ENCODE measurements around the gene FGFBP1.
"Not testable (repeated sequence)": the region's sequence is repeated elsewhere in the genome, so short reads cannot be mapped to it uniquely, and the experiment has no call there.

FGFBP1 gene

GRCh38 chr4:15944895-15945294 lies 6.4 kb upstream of the FGFBP1 start:
- DNase-seq: no peak

DNA sequence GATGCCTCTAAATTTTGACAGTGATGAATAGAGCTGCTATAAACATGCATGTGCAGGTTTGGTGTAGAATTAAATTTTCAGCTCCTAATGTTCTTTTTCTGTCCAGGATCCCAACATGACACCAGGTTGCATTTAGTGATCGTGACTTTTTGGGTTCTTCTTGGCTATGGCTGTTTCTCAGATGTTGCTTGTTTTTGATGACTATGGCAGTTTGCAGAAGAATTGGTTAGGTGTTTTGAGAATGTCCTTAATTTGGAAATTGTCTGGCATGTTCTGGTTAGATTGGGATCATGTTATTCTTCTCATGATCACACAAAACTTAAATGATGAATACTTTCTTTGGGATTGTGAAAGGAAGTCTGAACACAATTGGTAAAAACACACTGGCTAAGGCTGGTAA lies 3.7 kb upstream of the FGFBP1 start:
- DNase-seq: no peak

GRCh38 chr4:15938182-15938581 lies 358 bp downstream of the FGFBP1 start:
- no peak for DNase-seq

GRCh38 chr4:15936495-15936894 lies 2.0 kb downstream of the FGFBP1 start:
- no peak for DNase-seq

DNA sequence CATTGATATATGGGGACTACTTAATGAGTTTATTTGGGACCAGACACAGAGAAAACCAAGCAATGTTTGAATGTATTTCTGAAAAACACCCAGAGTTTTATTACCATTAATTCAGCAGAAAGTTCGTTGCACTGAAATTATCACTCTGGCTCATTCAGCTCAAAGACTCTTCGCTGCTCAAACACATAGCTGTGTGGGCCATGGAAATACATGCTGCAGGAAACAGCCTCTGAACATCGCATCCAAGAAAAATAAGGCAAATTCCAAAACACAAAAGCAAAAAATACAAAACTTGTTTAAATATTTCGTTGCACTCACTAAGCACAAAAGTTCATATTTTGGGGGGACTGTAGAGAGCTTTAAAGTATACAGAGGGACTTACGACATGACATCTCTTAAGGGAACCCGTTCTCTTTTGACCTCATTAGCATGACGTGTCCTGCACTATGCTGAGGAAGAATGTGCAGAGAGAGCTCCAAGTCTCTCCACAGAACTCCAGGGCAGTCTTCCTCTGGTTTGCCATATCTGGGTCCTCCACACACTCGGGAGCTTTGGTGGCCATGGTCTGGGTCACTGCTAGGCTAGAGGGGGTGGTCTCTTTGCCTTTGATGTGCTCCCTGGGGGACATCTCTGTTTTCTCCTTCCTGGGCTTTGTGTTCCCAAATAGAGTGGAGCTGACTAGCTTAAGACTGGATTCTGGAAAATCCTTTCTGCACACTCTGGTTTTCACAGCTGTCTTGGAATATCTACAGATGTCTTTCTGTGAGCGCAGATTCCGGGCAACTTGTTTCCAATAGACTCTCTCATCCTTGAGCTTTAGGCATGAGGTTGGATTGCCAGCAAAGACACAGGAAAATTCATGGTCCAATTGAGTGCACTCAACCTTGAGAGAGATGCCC lies 2.8 kb downstream of the FGFBP1 start:
- no peak for DNase-seq

DNA sequence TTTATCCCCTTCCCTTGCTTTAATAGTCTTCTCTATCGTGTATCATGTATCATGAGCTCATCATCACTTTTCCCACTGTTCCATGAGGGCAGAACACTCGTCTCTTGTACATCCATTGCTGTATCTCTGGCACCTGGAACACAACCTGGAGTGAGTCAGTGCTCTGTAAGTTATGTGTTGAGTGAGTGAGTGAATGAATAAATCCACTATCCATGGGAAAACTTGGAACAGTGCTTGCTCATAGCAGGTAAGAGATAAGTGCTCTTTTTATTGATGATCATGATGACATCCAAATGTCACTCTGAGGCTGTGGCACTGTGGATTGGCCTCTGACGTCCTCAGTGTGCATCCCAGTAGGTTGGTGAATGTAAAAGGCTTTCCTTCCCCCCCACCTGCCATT lies 4.3 kb downstream of the FGFBP1 start:
- no peak for DNase-seq

- DNase-seq: no peak
Observed at GRCh38 chr4:15931451-15932210, 6.9 kb downstream of the FGFBP1 start.

GRCh38 chr4:15930314-15930713 lies 8.2 kb downstream of the FGFBP1 start:
- no peak for DNase-seq

GRCh38 chr4:15929540-15929939 lies 9.0 kb downstream of the FGFBP1 start:
- no peak for DNase-seq

DNA sequence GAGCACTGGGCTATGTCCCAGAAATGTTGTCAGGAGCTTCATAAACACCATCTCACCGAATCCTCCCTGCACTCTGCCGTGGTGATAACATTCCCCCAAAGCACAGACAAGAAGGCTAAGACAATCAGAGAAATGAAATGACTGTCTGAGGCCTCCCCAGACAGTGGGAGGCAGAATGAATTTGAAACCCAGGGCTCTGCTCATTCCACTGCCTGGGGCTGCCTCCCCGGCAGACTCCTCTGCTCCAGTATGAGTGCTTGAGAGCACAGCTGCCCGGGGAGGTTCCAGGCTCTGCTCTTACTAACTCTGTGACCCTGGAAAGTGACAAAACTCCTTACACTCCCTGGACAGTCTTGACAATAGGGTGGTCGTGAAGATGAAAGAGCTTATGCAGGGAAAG lies 9.7 kb downstream of the FGFBP1 start:
- DNase-seq: no peak

- no peak for DNase-seq
Observed at GRCh38 chr4:15926486-15926885, 12.1 kb downstream of the FGFBP1 start.

GRCh38 chr4:15925830-15926229 lies 12.7 kb downstream of the FGFBP1 start:
- DNase-seq: no peak

GRCh38 chr4:15921592-15921932 lies 17.0 kb downstream of the FGFBP1 start:
- no peak for DNase-seq

- peak; percentile 96 for DNase-seq
Observed at GRCh38 chr4:15920723-15921591, 17.6 kb downstream of the FGFBP1 start.

GRCh38 chr4:15918484-15919129 lies 19.9 kb downstream of the FGFBP1 start:
- DNase-seq: no peak

DNA sequence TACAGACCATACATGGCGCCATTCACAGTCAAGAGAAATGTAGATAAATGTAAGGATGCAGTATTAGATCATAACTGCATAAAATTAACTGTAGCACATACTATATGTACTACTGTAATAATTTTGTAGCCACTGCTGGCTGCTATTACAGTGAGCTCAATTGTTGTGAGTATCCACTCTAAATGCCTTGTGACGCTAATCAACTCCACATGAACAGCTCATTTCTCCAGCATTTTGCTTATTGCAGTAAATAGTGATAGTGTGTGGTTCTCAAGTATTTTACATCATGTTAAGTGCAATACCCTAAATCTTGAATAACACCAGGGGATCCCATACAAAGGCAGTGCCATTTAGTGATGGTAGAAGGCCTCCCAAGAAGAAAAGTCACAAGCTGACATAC lies 21.2 kb downstream of the FGFBP1 start:
- no peak for DNase-seq

GRCh38 chr4:15916358-15916757 lies 22.2 kb downstream of the FGFBP1 start:
- DNase-seq: not testable (repeated sequence)

GRCh38 chr4:15914736-15915135 lies 23.8 kb downstream of the FGFBP1 start:
- no peak for DNase-seq

- DNase-seq: peak; percentile 6
Observed at GRCh38 chr4:15914291-15914690, 24.2 kb downstream of the FGFBP1 start.

DNA sequence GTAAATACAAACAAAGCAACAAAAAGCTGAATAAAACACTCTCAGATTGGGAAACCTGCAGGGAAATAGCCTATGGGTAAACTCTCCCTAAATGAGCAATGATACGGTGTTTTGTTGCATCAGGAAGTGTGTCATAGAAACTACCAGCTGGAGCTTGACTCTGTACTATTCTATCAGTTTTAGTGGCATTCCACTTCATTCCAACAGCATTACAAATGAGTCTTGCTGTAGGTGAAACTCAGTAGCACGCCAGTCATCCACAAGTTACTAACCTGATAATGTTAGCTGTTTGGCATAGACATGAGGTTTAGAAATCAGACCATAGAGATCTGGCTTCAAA lies 24.9 kb downstream of the FGFBP1 start:
- DNase-seq: peak; percentile 89

- DNase-seq: peak; percentile 18
Observed at GRCh38 chr4:15912961-15913630, 25.4 kb downstream of the FGFBP1 start.

DNA sequence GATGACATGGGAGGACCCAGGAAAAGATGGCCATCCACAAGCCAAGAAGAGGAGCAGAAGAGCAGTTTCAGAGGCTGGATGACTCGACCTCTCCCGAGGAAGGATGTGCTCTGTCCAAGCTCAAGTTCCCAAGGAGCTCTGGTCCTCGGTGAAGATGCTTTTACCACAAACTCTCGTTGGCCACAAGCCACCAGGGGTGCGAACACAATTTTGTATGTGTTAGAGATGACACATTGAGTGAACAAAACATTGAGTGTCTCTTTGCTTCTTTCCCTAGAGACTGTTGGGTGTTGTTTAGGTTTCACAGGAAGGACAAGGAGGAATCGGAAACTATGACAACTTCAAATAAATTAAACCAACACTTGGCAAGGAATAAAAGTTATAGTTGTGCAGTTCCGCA lies 26.3 kb downstream of the FGFBP1 start:
- no peak for DNase-seq

Data from EL (cell line).